Stomach (tissue), 4 donors: ENCODE measurements around the gene SOWAHC.

ENCODE experiments used
- EP300 ChIP-seq: sonication (generic); formaldehyde crosslinking; IDR thresholded peaks from one replicate; pipeline ENCODE4 v1.6.1; 2017; ENCODE audit warnings: antibody characterized with exemption
- POLR2A ChIP-seq, 4 donors: fragments of 450-650 bp; IDR thresholded peaks; one replicate each; pipeline ENCODE4 v1.6.1; 2016; ENCODE audit warnings: antibody characterized with exemption in 4 of 4, control low read depth in 2 of 4, mild to moderate bottlenecking in 1 of 4, moderate library complexity in 1 of 4
- POLR2AphosphoS5 ChIP-seq, 3 donors: sonication (generic); formaldehyde crosslinking; IDR thresholded peaks; one replicate each; pipeline ENCODE4 v1.6.1; 2016; ENCODE audit warnings: antibody characterized with exemption in 3 of 3
- TF ChIP-seq, protein P1 (sequence below), 7 experiments: fragments of 450-650 bp in 4 of 7; fragments of 200-600 bp in 3 of 7; sonication (generic) in 3 of 7; IDR thresholded peaks; one replicate each; pipeline ENCODE4 v1.5.1; 2016 to 2019; ENCODE audit warnings: antibody characterized with exemption in 7 of 7, control low read depth in 2 of 7, mild to moderate bottlenecking in 1 of 7

DNA sequence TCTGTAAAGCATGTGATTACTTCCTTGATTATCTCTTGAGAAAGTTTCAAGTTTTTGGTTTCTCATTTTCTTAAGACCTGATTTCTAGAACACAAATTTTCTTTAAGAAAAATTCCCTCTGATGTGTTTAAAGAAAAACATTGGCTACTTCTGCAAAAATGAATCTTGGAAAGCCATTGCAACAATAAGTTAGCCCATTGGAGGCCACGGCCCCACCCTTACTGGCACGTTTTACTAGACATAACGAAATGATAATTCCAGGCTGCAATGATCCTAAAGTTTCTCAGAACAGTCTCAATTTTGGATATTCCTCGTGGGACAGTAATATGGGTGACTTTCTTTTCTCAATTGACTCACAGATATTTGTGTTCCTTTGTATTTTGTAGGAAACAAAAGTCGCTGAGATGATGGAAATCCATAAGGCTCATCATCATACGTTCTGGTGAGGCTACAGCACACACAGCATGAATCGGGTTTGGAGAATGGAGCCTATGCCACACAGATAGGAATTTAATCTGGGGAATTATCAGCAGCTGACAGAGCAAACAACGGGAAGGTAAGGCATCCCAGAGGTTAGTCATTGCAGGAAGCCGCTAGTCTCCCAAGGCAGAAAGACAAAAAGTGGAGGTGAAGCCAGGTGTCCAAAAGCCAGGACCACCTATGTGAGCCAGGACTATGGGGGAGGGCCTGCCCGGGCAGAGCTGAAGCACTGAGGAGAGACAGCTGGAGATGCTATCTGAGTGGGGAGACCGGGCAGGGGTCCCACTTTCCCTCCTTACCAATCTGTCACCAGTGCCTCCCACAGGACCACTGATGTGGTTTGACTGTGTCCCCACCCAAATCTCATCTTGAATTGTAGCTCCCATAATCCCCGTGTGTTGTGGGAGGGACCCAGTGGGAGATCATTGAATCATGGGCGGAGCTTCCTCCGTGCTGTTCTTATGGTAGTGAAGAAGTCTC, 35.9 kb downstream of the SOWAHC start:
- TF ChIP-seq, protein P1, sequence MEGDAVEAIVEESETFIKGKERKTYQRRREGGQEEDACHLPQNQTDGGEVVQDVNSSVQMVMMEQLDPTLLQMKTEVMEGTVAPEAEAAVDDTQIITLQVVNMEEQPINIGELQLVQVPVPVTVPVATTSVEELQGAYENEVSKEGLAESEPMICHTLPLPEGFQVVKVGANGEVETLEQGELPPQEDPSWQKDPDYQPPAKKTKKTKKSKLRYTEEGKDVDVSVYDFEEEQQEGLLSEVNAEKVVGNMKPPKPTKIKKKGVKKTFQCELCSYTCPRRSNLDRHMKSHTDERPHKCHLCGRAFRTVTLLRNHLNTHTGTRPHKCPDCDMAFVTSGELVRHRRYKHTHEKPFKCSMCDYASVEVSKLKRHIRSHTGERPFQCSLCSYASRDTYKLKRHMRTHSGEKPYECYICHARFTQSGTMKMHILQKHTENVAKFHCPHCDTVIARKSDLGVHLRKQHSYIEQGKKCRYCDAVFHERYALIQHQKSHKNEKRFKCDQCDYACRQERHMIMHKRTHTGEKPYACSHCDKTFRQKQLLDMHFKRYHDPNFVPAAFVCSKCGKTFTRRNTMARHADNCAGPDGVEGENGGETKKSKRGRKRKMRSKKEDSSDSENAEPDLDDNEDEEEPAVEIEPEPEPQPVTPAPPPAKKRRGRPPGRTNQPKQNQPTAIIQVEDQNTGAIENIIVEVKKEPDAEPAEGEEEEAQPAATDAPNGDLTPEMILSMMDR (IDR thresholded peaks at IDR 0.05) = no peak
- TF ChIP-seq POLR2A (IDR thresholded peaks at IDR 0.05) = no peak
- TF ChIP-seq POLR2AphosphoS5 (IDR thresholded peaks at IDR 0.05) = no peak
- no peak for TF ChIP-seq EP300
